ENCODE results near the gene DNM3.

GRCh38 chr1:171800342-171800741 is 41.0 kb upstream of the DNM3 start:
- TF ChIP-seq, protein P1, sequence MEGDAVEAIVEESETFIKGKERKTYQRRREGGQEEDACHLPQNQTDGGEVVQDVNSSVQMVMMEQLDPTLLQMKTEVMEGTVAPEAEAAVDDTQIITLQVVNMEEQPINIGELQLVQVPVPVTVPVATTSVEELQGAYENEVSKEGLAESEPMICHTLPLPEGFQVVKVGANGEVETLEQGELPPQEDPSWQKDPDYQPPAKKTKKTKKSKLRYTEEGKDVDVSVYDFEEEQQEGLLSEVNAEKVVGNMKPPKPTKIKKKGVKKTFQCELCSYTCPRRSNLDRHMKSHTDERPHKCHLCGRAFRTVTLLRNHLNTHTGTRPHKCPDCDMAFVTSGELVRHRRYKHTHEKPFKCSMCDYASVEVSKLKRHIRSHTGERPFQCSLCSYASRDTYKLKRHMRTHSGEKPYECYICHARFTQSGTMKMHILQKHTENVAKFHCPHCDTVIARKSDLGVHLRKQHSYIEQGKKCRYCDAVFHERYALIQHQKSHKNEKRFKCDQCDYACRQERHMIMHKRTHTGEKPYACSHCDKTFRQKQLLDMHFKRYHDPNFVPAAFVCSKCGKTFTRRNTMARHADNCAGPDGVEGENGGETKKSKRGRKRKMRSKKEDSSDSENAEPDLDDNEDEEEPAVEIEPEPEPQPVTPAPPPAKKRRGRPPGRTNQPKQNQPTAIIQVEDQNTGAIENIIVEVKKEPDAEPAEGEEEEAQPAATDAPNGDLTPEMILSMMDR (IDR thresholded peaks at IDR 0.05), result no peak
- TF ChIP-seq POLR2A (IDR thresholded peaks at IDR 0.05) (no peak), POLR2AphosphoS5 (IDR thresholded peaks at IDR 0.05) (no peak), EP300 (IDR thresholded peaks at IDR 0.05) (no peak)
